Vagina (tissue), 2 donors: ENCODE results near the gene BFSP1.

Experiments
- POLR2A ChIP-seq, 2 donors: fragments of 450-650 bp; IDR thresholded peaks; one replicate each; pipeline ENCODE4 v1.6.1; 2017; ENCODE audit warnings: antibody characterized with exemption in 2 of 2, mild to moderate bottlenecking in 2 of 2, moderate library complexity in 2 of 2
- POLR2AphosphoS5 ChIP-seq, 2 donors: sonication (generic); formaldehyde crosslinking; IDR thresholded peaks; one replicate each; pipeline ENCODE4 v1.9.0; 2017; ENCODE audit warnings: antibody characterized with exemption in 2 of 2, mild to moderate bottlenecking in 2 of 2, low read depth in 1 of 2; ENCODE audit not compliant: insufficient read depth in 1 of 2
- TF ChIP-seq, protein P1 (sequence below), 3 experiments: fragments of 450-650 bp in 2 of 3; fragments of 200-600 bp in 1 of 3; sonication (generic) in 1 of 3; IDR thresholded peaks; one replicate each; pipeline ENCODE4 v1.5.1; 2017 to 2019; ENCODE audit warnings: antibody characterized with exemption in 3 of 3, mild to moderate bottlenecking in 2 of 3, moderate library complexity in 2 of 3

DNA sequence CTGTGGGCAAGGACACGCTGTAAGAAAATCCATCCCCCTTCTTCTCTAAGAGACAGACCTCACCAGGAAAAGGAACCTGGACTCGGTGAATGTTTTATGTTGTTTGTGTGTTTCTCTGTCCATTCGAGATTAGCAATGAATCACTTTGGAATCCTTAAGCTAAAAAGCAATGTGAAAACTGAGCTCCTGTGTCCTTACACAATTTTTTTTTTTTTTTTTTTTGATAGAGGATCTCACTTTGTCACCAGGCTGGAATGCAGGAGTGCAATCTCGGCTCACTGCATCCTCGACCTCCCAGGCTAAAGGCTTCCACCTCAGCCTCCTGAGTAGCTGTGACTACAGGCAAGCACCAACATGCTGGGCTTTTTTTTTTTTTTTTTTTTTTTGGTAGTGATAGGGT lies 32.1 kb downstream of the BFSP1 start:
- TF ChIP-seq, protein P1, sequence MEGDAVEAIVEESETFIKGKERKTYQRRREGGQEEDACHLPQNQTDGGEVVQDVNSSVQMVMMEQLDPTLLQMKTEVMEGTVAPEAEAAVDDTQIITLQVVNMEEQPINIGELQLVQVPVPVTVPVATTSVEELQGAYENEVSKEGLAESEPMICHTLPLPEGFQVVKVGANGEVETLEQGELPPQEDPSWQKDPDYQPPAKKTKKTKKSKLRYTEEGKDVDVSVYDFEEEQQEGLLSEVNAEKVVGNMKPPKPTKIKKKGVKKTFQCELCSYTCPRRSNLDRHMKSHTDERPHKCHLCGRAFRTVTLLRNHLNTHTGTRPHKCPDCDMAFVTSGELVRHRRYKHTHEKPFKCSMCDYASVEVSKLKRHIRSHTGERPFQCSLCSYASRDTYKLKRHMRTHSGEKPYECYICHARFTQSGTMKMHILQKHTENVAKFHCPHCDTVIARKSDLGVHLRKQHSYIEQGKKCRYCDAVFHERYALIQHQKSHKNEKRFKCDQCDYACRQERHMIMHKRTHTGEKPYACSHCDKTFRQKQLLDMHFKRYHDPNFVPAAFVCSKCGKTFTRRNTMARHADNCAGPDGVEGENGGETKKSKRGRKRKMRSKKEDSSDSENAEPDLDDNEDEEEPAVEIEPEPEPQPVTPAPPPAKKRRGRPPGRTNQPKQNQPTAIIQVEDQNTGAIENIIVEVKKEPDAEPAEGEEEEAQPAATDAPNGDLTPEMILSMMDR (IDR thresholded peaks at IDR 0.05): no peak
- TF ChIP-seq POLR2A (IDR thresholded peaks at IDR 0.05) (no peak), POLR2AphosphoS5 (IDR thresholded peaks at IDR 0.05; ENCODE audit: insufficient read depth in 1 of 2, low read depth in 1 of 2) (no peak)
